Keratinocyte (primary cell): ENCODE data around the gene LAMA3. TPM values are rescaled to one million over a fixed set of nuclear protein-coding genes. Genes with fewer than 3 reads are reported as not detected.

ENCODE experiments used
- DNase-seq: peaks from one replicate; pipeline ENCODE4 v3.0.0-alpha.2; 2011; ENCODE audit warnings: low read depth, missing footprints, low spot score
- FAIRE-seq: peaks from 2 replicates; lab custom pipeline; 2011; peaks lifted over from hg19 to GRCh38; lab: Jason Lieb, UNC
- H2AFZ ChIP-seq: 2 replicates; pipeline ENCODE4 v1.6.0; 2012; ENCODE audit warnings: low read length, control low read depth, inconsistent platforms; ENCODE audit not compliant: control insufficient read depth
- H3K27ac ChIP-seq: 2 replicates; pipeline ENCODE4 v1.5.1; 2011; ENCODE audit warnings: low read length; ENCODE audit not compliant: control insufficient read depth, insufficient read depth
- H3K27me3 ChIP-seq: 3 replicates; pipeline ENCODE4 v1.6.0; 2011; ENCODE audit warnings: low read length; ENCODE audit not compliant: control insufficient read depth, insufficient read depth; ENCODE audit errors: extremely low read depth
- H3K36me3 ChIP-seq, 2 experiments: 2 replicates in 1 of 2; 3 replicates in 1 of 2; pipeline ENCODE4 v1.5.1; 2011; ENCODE audit warnings: low read length in 2 of 2, mild to moderate bottlenecking in 1 of 2; ENCODE audit not compliant: control insufficient read depth in 2 of 2, insufficient read depth in 2 of 2; ENCODE audit errors: extremely low read depth in 1 of 2
- H3K4me1 ChIP-seq: 3 replicates; pipeline ENCODE4 v1.5.1; 2011; ENCODE audit warnings: low read length; ENCODE audit not compliant: control insufficient read depth, insufficient read depth; ENCODE audit errors: extremely low read depth
- H3K4me2 ChIP-seq: 3 replicates; pipeline ENCODE4 v1.6.0; 2011; ENCODE audit warnings: low read depth, low read length; ENCODE audit not compliant: control insufficient read depth, insufficient read depth; ENCODE audit errors: extremely low read depth
- H3K4me3 ChIP-seq, 3 experiments: fragments of 200-600 bp in 1 of 3; sonication (generic) in 1 of 3; 2 replicates in 2 of 3; 3 replicates in 1 of 3; pipeline ENCODE4 v1.5.1; 2011 to 2016; ENCODE audit warnings: low read length in 3 of 3, mild to moderate bottlenecking in 3 of 3, control low read depth in 2 of 3, inconsistent platforms in 1 of 3, low read depth in 1 of 3, mixed read lengths in 1 of 3, mixed run types in 1 of 3, moderate library complexity in 1 of 3; ENCODE audit not compliant: control insufficient read depth in 2 of 3, insufficient read depth in 2 of 3; ENCODE audit errors: extremely low read depth in 1 of 3
- H3K79me2 ChIP-seq: 2 replicates; pipeline ENCODE4 v1.6.0; 2012; ENCODE audit warnings: low read length; ENCODE audit not compliant: control insufficient read depth, insufficient read depth
- H3K9ac ChIP-seq: 3 replicates; pipeline ENCODE4 v1.6.0; 2011; ENCODE audit warnings: low read length; ENCODE audit not compliant: control insufficient read depth, insufficient read depth; ENCODE audit errors: extremely low read depth
- H3K9me1 ChIP-seq: 3 replicates; pipeline ENCODE4 v1.6.0; 2011; ENCODE audit warnings: low read length; ENCODE audit not compliant: control insufficient read depth, insufficient read depth; ENCODE audit errors: extremely low read depth
- H3K9me3 ChIP-seq: 2 replicates; pipeline ENCODE4 v1.5.1; 2012; ENCODE audit warnings: low read depth, low read length; ENCODE audit not compliant: control insufficient read depth
- H4K20me1 ChIP-seq: 3 replicates; pipeline ENCODE4 v1.6.0; 2011; ENCODE audit warnings: low read length; ENCODE audit not compliant: control insufficient read depth, insufficient read depth; ENCODE audit errors: extremely low read depth
- CTCF ChIP-seq, 3 experiments: IDR thresholded peaks in 1 of 3; conservative IDR thresholded peaks in 1 of 3; optimal IDR thresholded peaks in 1 of 3; 2 replicates in 2 of 3; 3 replicates in 1 of 3; pipeline versions ENCODE3 to v1.5.1; 2011; ENCODE audit warnings: low read length in 3 of 3, mild to moderate bottlenecking in 3 of 3, moderate library complexity in 2 of 3, control low read depth in 1 of 3, inconsistent platforms in 1 of 3; ENCODE audit not compliant: insufficient read depth in 2 of 3; ENCODE audit errors: extremely low read depth in 1 of 3
- EZH2 ChIP-seq: IDR thresholded peaks from one replicate; pipeline ENCODE4 v1.6.1; 2012; ENCODE audit warnings: inconsistent platforms, mild to moderate bottlenecking, low read length, moderate library complexity
- dilution Hi-C: fragments of 300-500 bp; cut with MboI; formaldehyde crosslinking; loops from one replicate; pipeline ENCODE4 v1.7.0; 2020; ENCODE audit warnings: low sequenced_read_pairs; ENCODE audit not compliant: extremely low pct_ligation_motif_present
- polyA plus RNA-seq, 5 experiments: library from polyadenylated mRNA; depleted of rRNA in 3 of 5; stranded (reverse) in 3 of 5; stranded (forward) in 1 of 5; unstranded in 1 of 5; fragments of >200 nt; gene quantifications; 1 replicate in 1 of 5; 2 replicates in 3 of 5; 3 replicates in 1 of 5; pipeline versions ENCODE4 v1.2.1 to v1.2.3, GENCODE V29; 2011 to 2012; ENCODE audit warnings: missing spikeins in 2 of 5, low read depth in 1 of 5, low replicate concordance in 1 of 5

The LAMA3 gene
- polyA plus RNA-seq, 1 donor (not counting 4 experiments of a cell fraction or from before 2014, with no cell fraction given) = 1,944 TPM

GRCh38 chr18:23646282-23646681 lies 43.0 kb upstream of the LAMA3 start:
- Histone ChIP-seq H3K27ac (no peak overlapping the region), H3K9ac (no peak overlapping the region), H2AFZ (no peak overlapping the region), H3K9me1 (no peaks in the 10 kb centered on the region), H3K36me3 (no peaks in the 10 kb centered on the region), H3K27me3 (no peaks in the 10 kb centered on the region), H3K4me3 (no peak overlapping the region), H3K9me3 (no peaks in the 10 kb centered on the region), H4K20me1 (no peaks in the 10 kb centered on the region), H3K4me1 (peaks cover 4% of the 10 kb centered on the region), H3K4me2 (no peak overlapping the region), H3K79me2 (no peaks in the 10 kb centered on the region)
- TF ChIP-seq EZH2 (no peak), CTCF (optimal IDR thresholded peaks at IDR 0.05 in 1 of 3, IDR thresholded peaks at IDR 0.05 in 1 of 3, conservative IDR thresholded peaks at IDR 0.05 in 1 of 3; ENCODE audit: extremely low read depth in 1 of 3, insufficient read depth in 2 of 3, low read length in 3 of 3) (no peak)
- FAIRE-seq (no peak), DNase-seq (no peak)
- dilution Hi-C loops = no loop called here

DNA sequence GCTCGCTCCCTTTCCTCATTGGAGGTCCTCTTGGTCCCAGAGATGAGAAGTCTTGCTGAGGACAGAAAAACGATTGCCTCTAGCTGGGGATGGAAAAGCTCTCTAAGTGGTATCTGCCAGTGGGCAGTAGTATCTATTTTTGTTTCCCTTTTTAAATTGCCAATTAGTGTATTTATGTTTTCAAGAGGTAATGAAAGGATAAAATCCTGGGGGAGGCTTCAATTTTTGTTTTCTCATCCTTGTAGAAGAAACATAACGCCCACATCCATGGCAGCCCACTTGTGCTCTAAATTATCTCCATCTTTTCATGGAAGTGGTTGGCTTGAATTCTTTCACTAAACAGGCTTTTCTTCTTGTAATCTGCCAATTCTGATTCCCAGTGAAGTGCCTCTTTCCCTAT lies 40.8 kb upstream of the LAMA3 start:
- no peak overlapping the region for H2AFZ ChIP-seq
- no peak for FAIRE-seq

More for the DNA sequence above, 40.8 kb upstream of the LAMA3 start:
- Histone ChIP-seq H3K27me3 (no peaks in the 10 kb centered on the region), H3K9me1 (no peaks in the 10 kb centered on the region), H4K20me1 (no peaks in the 10 kb centered on the region), H3K27ac (no peak overlapping the region), H3K4me1 (peaks cover 4% of the 10 kb centered on the region), H3K79me2 (no peaks in the 10 kb centered on the region), H3K9me3 (no peaks in the 10 kb centered on the region), H3K9ac (no peak overlapping the region), H3K4me3 (no peak overlapping the region), H3K4me2 (no peak overlapping the region), H3K36me3 (no peaks in the 10 kb centered on the region)
- dilution Hi-C loops = no loop called here
- TF ChIP-seq EZH2 = no peak
- TF ChIP-seq CTCF (optimal IDR thresholded peaks at IDR 0.05 in 1 of 3, IDR thresholded peaks at IDR 0.05 in 1 of 3, conservative IDR thresholded peaks at IDR 0.05 in 1 of 3; ENCODE audit: extremely low read depth in 1 of 3, insufficient read depth in 2 of 3, low read length in 3 of 3) = no peak
- DNase-seq = no peak
